Activated T-cell treated with anti-CD3 and anti-CD28 coated beads for 4 hours (primary cell): ENCODE results near the gene TNRC18.
"Not testable (repeated sequence)": the region's sequence is repeated elsewhere in the genome, so short reads cannot be mapped to it uniquely, and the experiment has no call there.

ENCODE experiments used
- DNase-seq: peaks from one replicate; pipeline ENCODE4 v3.0.0-alpha.2; 2020

TNRC18 gene

GRCh38 chr7:5312276-5313070 lies 111.2 kb downstream of the TNRC18 start:
- not testable (repeated sequence) for DNase-seq

GRCh38 chr7:5310822-5311405 lies 112.7 kb downstream of the TNRC18 start:
- DNase-seq = no peak

- no peak for DNase-seq
Measured at GRCh38 chr7:5309146-5309545, 114.5 kb downstream of the TNRC18 start.

GRCh38 chr7:5307221-5308142 lies 116.2 kb downstream of the TNRC18 start:
- not testable (repeated sequence) for DNase-seq

GRCh38 chr7:5305050-5305449 lies 118.6 kb downstream of the TNRC18 start:
- not testable (repeated sequence) for DNase-seq

- DNase-seq = no peak
Measured at GRCh38 chr7:5303591-5304505, 119.8 kb downstream of the TNRC18 start.

- DNase-seq = no peak
Measured at GRCh38 chr7:5303061-5303460, 120.6 kb downstream of the TNRC18 start.

GRCh38 chr7:5302577-5302976 lies 121.1 kb downstream of the TNRC18 start:
- DNase-seq = no peak

GRCh38 chr7:5300366-5300765 lies 123.3 kb downstream of the TNRC18 start:
- DNase-seq = no peak

GRCh38 chr7:5296611-5297226 lies 126.9 kb downstream of the TNRC18 start:
- DNase-seq = peak; percentile 54

GRCh38 chr7:5296015-5296610 lies 127.5 kb downstream of the TNRC18 start:
- peak; percentile 4 for DNase-seq

GRCh38 chr7:5295039-5296014 lies 128.3 kb downstream of the TNRC18 start:
- DNase-seq = no peak

- DNase-seq = no peak
Measured at GRCh38 chr7:5294169-5294987, 129.3 kb downstream of the TNRC18 start.

- not testable (repeated sequence) for DNase-seq
Measured at GRCh38 chr7:5291711-5292335, 131.8 kb downstream of the TNRC18 start.

- DNase-seq = no peak
Measured at GRCh38 chr7:5291301-5291700, 132.3 kb downstream of the TNRC18 start.

- DNase-seq = no peak
Measured at GRCh38 chr7:5289355-5289754, 134.3 kb downstream of the TNRC18 start.

- not testable (repeated sequence) for DNase-seq
Measured at GRCh38 chr7:5288560-5288959, 135.1 kb downstream of the TNRC18 start.

- DNase-seq = no peak
Measured at GRCh38 chr7:5287802-5288201, 135.8 kb downstream of the TNRC18 start.

GRCh38 chr7:5287373-5287772 lies 136.3 kb downstream of the TNRC18 start:
- DNase-seq = not testable (repeated sequence)
